Thyroid gland (tissue), 4 donors: ENCODE measurements around the gene XPO4. TPM values are rescaled to one million over a fixed set of nuclear protein-coding genes. Genes with fewer than 3 reads are reported as not detected.
"Not testable (repeated sequence)": the region's sequence is repeated elsewhere in the genome, so short reads cannot be mapped to it uniquely, and the experiment has no call there.

Experiments used
- DNase-seq, 2 donors: peaks; one replicate each; pipeline ENCODE4 v3.0.0-alpha.2; 2019
- H3K27ac ChIP-seq, 3 donors: fragments of 200-600 bp; sonication (generic); 1 replicate in 2 of 3; 2 replicates in 1 of 3; pipeline ENCODE4 v1.5.1; 2016 to 2019; ENCODE audit warnings: mild to moderate bottlenecking in 1 of 3, moderate library complexity in 1 of 3
- H3K27me3 ChIP-seq: fragments of 200-600 bp; sonication (generic); one replicate; pipeline ENCODE4 v1.5.1; 2019
- H3K36me3 ChIP-seq, 2 donors: fragments of 200-600 bp; sonication (generic); one replicate each; pipeline ENCODE4 v1.5.1; 2016 to 2019
- H3K4me1 ChIP-seq, 2 donors: fragments of 200-600 bp; sonication (generic); one replicate each; pipeline ENCODE4 v1.5.1; 2017 to 2019
- H3K4me3 ChIP-seq, 3 donors: fragments of 200-600 bp; sonication (generic); replicated peaks in 1 of 3; 1 replicate in 2 of 3; 2 replicates in 1 of 3; pipeline ENCODE4 v1.5.1; 2016; ENCODE audit warnings: mild to moderate bottlenecking in 1 of 3
- H3K9me3 ChIP-seq: fragments of 200-600 bp; sonication (generic); one replicate; pipeline ENCODE4 v1.5.1; 2017
- POLR2A ChIP-seq, 2 donors: fragments of 450-650 bp; IDR thresholded peaks; one replicate each; pipeline ENCODE4 v1.6.1; 2017; ENCODE audit warnings: antibody characterized with exemption in 2 of 2, mild to moderate bottlenecking in 2 of 2, moderate library complexity in 1 of 2
- WGBS, 2 donors: methylation state at CpG; one replicate each; pipeline ENCODE4 v1.1.5; 2017; 5-methylcytosine and 5-hydroxymethylcytosine counted together
- intact Hi-C: fragments of 100-400 bp; cut with DNase I; formaldehyde crosslinking; loops from one replicate; pipeline ENCODE4 v1.15.1; 2023
- total RNA-seq, 4 donors: library from RNA; depleted of rRNA; stranded (reverse); fragments of >200 nt; gene quantifications; one replicate each; pipeline ENCODE4 v1.2.3, GENCODE V29; 2016
- TF ChIP-seq, protein P1 (sequence below), 6 experiments: fragments of 200-600 bp in 3 of 6; fragments of 450-650 bp in 3 of 6; sonication (generic) in 3 of 6; IDR thresholded peaks; one replicate each; pipeline ENCODE4 v1.5.1; 2016 to 2019; ENCODE audit warnings: antibody characterized with exemption in 6 of 6, mild to moderate bottlenecking in 2 of 6, inconsistent platforms in 1 of 6, moderate library complexity in 1 of 6

Gene XPO4
- total RNA-seq, 4 donors from 2014 or later: 15.7 to 30.8 (median 29.1) TPM

DNA sequence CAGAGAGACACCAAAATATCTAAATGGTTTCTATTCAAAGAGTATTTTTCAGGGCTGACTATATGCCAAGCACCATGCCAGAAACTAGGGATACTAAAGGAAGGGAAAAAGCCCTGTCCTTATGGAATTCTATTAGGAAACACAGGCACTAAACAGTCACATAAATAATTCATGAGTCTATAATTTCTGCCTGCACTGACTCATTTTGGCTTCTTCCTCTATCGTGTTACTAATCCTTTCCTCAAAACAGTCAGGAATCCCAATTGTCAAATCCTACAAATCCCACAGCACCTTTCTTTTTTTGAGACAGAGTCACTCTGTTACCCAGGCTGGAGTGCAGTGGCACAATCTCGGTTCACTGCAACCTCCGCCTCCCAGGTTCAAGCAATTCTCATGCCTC lies 29.2 kb downstream of the XPO4 start:
- Histone ChIP-seq H3K36me3 (no peaks in the 10 kb centered on the region), H3K9me3 (no peaks in the 10 kb centered on the region), H3K27me3 (no peaks in the 10 kb centered on the region), H3K4me1 (peaks cover 6 to 10% of the 10 kb centered on the region in 2 donors), H3K27ac (no peak overlapping the region), H3K4me3 (no peak overlapping the region)
- WGBS, 2 donors: 70 to 77% methylated on average over 3 of the region's 3 CpGs
- no peak for DNase-seq
- intact Hi-C loops: no loop called here
- no peak for TF ChIP-seq POLR2A (IDR thresholded peaks at IDR 0.05)
- TF ChIP-seq, protein P1, sequence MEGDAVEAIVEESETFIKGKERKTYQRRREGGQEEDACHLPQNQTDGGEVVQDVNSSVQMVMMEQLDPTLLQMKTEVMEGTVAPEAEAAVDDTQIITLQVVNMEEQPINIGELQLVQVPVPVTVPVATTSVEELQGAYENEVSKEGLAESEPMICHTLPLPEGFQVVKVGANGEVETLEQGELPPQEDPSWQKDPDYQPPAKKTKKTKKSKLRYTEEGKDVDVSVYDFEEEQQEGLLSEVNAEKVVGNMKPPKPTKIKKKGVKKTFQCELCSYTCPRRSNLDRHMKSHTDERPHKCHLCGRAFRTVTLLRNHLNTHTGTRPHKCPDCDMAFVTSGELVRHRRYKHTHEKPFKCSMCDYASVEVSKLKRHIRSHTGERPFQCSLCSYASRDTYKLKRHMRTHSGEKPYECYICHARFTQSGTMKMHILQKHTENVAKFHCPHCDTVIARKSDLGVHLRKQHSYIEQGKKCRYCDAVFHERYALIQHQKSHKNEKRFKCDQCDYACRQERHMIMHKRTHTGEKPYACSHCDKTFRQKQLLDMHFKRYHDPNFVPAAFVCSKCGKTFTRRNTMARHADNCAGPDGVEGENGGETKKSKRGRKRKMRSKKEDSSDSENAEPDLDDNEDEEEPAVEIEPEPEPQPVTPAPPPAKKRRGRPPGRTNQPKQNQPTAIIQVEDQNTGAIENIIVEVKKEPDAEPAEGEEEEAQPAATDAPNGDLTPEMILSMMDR (IDR thresholded peaks at IDR 0.05): no peak

DNA sequence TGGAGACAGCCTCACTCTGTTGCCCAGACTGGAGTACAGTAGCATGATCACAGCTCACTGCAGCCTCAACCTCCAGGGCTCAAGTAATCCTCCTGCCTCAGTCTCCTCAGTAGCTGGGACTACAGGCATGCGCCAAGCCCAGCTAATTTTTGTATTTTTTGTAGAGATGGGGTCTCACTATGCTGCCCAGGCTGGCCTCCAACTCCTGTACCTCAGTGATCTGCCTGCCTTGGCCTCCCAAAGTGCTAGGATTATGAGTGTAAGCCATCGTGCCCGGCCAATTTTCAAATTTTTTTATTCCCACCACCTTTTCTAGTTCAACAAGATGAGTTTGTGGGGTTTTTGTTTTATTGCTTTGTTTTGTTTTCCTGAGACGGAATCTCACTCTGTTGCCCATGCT lies 31.7 kb downstream of the XPO4 start:
- Histone ChIP-seq H3K27ac (no peak overlapping the region), H3K27me3 (no peaks in the 10 kb centered on the region), H3K9me3 (no peaks in the 10 kb centered on the region), H3K4me1 (peaks cover 10 to 12% of the 10 kb centered on the region in 2 donors), H3K4me3 (no peak overlapping the region), H3K36me3 (no peaks in the 10 kb centered on the region)
- TF ChIP-seq, protein P1 (IDR thresholded peaks at IDR 0.05): no peak
- no peak for TF ChIP-seq POLR2A (IDR thresholded peaks at IDR 0.05)
- intact Hi-C loops: no loop called here
- WGBS, 2 donors: 96 to 98% methylated on average over 4 of the region's 4 CpGs
- no peak for DNase-seq

DNA sequence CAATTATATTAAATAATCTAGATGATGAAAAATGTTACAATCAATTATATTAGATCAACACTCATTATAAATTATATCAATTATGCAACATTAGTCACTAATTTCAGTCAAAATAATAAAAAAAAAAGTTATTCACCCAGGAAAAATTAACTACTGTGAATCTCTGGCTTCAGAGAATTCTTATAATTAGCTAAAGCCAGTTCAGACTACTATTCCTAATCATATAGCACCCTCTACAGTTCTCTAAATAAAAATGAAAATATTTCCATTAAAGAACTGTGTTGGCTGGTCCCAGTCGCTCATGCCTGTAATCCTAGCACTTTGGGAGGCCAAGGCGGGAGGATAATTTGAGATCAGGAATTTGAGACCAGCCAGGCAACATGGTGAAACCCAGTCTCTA lies 33.0 kb downstream of the XPO4 start:
- intact Hi-C loops: no loop called here
- H3K27ac ChIP-seq: no peak overlapping the region
- H3K36me3 ChIP-seq: no peaks in the 10 kb centered on the region
- DNase-seq: no peak
- no peaks in the 10 kb centered on the region for H3K9me3 ChIP-seq
- WGBS, 2 donors: 87 to 88% methylated on average over 2 of the region's 2 CpGs
- TF ChIP-seq POLR2A (IDR thresholded peaks at IDR 0.05): no peak
- TF ChIP-seq, protein P1 (IDR thresholded peaks at IDR 0.05): peak in 3 of 6 experiments; percentile 19 to 36 (median 29)
- H3K27me3 ChIP-seq: no peaks in the 10 kb centered on the region
- no peak overlapping the region for H3K4me3 ChIP-seq
- peaks cover 15 to 16% of the 10 kb centered on the region in 2 donors for H3K4me1 ChIP-seq

DNA sequence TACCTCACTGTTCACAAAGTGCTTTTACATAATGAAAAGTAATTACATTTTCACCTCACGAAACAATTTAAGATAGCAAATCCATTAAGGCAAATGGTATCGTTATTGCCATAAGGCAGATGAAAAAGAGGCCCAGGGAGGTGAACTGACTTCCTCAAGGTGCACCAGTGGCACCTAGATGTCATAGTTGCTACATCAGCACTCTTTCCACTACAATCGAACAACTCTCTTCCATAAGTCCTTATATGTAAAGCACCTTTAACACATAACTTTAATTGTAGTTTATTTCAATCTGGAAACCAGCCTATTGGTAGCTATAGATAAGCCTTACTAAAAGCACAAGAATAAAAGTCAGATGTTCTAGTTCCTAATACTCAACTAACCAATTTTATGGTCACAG lies 35.1 kb downstream of the XPO4 start:
- intact Hi-C loops: no loop called here
- no peak overlapping the region for H3K4me3 ChIP-seq
- no peaks in the 10 kb centered on the region for H3K27me3 ChIP-seq
- H3K9me3 ChIP-seq: no peaks in the 10 kb centered on the region
- peaks cover 15 to 16% of the 10 kb centered on the region in 2 donors for H3K4me1 ChIP-seq
- TF ChIP-seq, protein P1 (IDR thresholded peaks at IDR 0.05): no peak
- TF ChIP-seq POLR2A (IDR thresholded peaks at IDR 0.05): no peak
- peaks cover 0 to 3% of the 10 kb centered on the region in 2 donors for H3K36me3 ChIP-seq
- no peak for DNase-seq
- WGBS, 2 donors: 94 to 96% methylated on average over 3 of the region's 3 CpGs
- no peak overlapping the region for H3K27ac ChIP-seq

DNA sequence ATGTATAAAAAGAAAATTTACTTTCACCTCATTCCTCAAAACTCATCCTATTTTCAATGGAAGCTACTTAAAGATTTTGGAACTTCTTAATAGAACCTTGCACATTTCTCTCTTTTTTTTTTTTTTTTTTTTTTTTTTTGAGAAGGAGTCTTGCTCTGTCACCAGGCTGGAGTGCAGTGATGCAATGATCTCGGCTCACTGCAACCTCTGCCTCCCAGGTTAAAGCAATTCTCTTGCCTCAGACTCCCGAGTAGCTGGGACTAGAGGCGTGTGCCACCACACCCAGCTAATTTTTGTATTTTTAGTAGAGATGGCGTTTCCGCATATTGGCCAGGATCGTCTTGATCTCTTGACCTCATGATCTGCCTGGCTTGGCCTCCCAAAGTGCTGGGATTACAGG lies 40.9 kb downstream of the XPO4 start:
- DNase-seq, H3K27ac ChIP-seq, H3K9me3 ChIP-seq, H3K27me3 ChIP-seq, intact Hi-C loops, H3K4me3 ChIP-seq, H3K36me3 ChIP-seq: not testable (repeated sequence)
- peaks cover 13% of the 10 kb centered on the region in 2 donors for H3K4me1 ChIP-seq
- WGBS, 2 donors: 94 to 96% methylated on average over 6 of the region's 6 CpGs

DNA sequence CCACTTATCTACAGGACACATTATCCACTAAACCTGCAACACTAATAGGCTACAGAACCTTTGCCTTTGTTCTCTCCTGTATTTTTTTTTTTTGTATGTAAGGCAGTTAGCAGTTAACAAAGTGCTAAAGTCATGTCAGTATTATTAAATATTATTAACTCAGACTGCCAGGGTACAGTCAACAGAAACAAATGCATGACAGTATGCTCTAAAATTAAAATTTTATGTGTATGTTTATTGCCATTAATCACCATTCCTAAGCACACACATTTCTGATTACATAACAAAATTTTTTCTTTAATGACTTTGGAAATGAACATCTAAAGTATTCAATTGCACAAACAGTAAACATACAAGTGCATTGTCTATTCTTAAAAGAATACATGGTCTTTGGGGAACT lies 41.7 kb downstream of the XPO4 start:
- intact Hi-C loops: no loop called here
- peaks cover 4 to 5% of the 10 kb centered on the region in 2 donors for H3K4me1 ChIP-seq
- H3K4me3 ChIP-seq: no peak overlapping the region
- no peak for DNase-seq
- no peaks in the 10 kb centered on the region for H3K9me3 ChIP-seq
- H3K27me3 ChIP-seq: no peaks in the 10 kb centered on the region
- no peak overlapping the region for H3K27ac ChIP-seq
- no peak for TF ChIP-seq POLR2A (IDR thresholded peaks at IDR 0.05)
- TF ChIP-seq, protein P1 (IDR thresholded peaks at IDR 0.05): no peak
- H3K36me3 ChIP-seq: peaks cover 0 to 4% of the 10 kb centered on the region in 2 donors
